ENCODE measurements around the gene NRDC.

NRDC gene

DNA sequence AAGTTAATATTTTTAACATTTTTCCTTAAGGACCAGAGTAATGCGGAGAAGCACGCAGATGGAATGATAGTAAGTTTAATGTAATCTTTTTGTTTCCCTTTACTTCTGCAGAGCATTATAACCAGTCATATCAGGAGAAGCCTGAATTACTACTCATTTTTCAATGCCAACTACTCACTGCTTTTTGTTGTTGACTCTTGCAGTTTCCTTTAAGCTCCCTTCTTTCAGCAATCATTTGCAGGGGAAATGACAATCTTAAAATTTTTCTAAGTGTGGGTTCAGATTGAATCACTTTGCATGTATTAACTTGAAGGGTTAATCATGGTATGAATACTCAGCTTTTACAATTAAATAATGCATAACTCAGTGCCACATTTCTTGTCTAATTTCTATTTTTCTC is 122.2 kb downstream of the NRDC start:
- Histone ChIP-seq H3K4me2 (ENCODE audit: low read depth, low read length, poor library complexity, severe bottlenecking) (no peak overlapping the region), H3K9ac (ENCODE audit: low read length) (no peak overlapping the region), H2AFZ (ENCODE audit: low read depth, low read length, severe bottlenecking) (no peak overlapping the region), H3K9me2 (replicated peaks; ENCODE audit: insufficient read depth, low read length) (no peaks in the 10 kb centered on the region), H3K9me3 (ENCODE audit: insufficient read depth, low read length) (no peaks in the 10 kb centered on the region), H4K20me1 (ENCODE audit: low read depth, low read length) (no peaks in the 10 kb centered on the region), H3K36me3 (ENCODE audit: low read length) (peaks cover 7% of the 10 kb centered on the region; the same call in 1 of the 2 replicates), H3F3A (ENCODE audit: insufficient read depth) (no peaks in the 10 kb centered on the region), H3K27ac (ENCODE audit: low read depth, low read length) (no peak overlapping the region), H3K79me2 (ENCODE audit: insufficient read depth, low read length) (no peaks in the 10 kb centered on the region), H3K4me3 (ENCODE audit: insufficient read depth, low read length, poor library complexity, severe bottlenecking) (no peak overlapping the region), H3K27me3 (ENCODE audit: low read length) (no peaks in the 10 kb centered on the region)
- no peak for TF ChIP-seq EZH2phosphoT487 (conservative IDR thresholded peaks at IDR 0.05; ENCODE audit: low read length)
- TF ChIP-seq, protein P1, sequence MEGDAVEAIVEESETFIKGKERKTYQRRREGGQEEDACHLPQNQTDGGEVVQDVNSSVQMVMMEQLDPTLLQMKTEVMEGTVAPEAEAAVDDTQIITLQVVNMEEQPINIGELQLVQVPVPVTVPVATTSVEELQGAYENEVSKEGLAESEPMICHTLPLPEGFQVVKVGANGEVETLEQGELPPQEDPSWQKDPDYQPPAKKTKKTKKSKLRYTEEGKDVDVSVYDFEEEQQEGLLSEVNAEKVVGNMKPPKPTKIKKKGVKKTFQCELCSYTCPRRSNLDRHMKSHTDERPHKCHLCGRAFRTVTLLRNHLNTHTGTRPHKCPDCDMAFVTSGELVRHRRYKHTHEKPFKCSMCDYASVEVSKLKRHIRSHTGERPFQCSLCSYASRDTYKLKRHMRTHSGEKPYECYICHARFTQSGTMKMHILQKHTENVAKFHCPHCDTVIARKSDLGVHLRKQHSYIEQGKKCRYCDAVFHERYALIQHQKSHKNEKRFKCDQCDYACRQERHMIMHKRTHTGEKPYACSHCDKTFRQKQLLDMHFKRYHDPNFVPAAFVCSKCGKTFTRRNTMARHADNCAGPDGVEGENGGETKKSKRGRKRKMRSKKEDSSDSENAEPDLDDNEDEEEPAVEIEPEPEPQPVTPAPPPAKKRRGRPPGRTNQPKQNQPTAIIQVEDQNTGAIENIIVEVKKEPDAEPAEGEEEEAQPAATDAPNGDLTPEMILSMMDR (IDR thresholded peaks at IDR 0.05; ENCODE audit: insufficient read depth, low read length, poor library complexity, severe bottlenecking) = no peak

DNA sequence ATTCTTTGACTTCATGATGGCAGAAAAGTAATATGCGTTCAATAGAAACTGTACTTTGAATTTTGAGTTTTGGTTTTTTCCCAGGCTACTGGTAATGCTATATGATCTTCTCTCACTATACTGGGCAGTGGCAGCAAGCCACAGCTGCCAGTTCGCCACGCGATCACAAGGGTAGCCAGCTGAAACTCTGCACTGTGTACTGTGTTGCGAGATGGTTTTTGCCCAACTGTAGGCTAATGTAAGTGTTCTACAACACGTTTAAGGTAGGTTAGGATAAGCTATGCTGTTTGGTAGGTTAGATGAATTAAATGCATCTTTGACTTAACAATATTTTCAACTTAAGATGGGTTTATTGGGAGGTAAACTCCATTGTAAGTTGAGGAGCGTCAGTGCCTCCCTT is 123.1 kb downstream of the NRDC start:
- H3K9ac ChIP-seq (ENCODE audit: low read length) = no peak overlapping the region
- H3K36me3 ChIP-seq (ENCODE audit: low read length) = peaks cover 7% of the 10 kb centered on the region; the same call in 1 of the 2 replicates
- H4K20me1 ChIP-seq (ENCODE audit: low read depth, low read length) = no peaks in the 10 kb centered on the region
- no peaks in the 10 kb centered on the region for H3F3A ChIP-seq (ENCODE audit: insufficient read depth)
- no peak for TF ChIP-seq EZH2phosphoT487 (conservative IDR thresholded peaks at IDR 0.05; ENCODE audit: low read length)
- TF ChIP-seq, protein P1 (IDR thresholded peaks at IDR 0.05; ENCODE audit: insufficient read depth, low read length, poor library complexity, severe bottlenecking) = no peak
- H3K4me3 ChIP-seq (ENCODE audit: insufficient read depth, low read length, poor library complexity, severe bottlenecking) = no peak overlapping the region
- no peaks in the 10 kb centered on the region for H3K27me3 ChIP-seq (ENCODE audit: low read length)
- H2AFZ ChIP-seq (ENCODE audit: low read depth, low read length, severe bottlenecking) = no peak overlapping the region
- no peaks in the 10 kb centered on the region for H3K79me2 ChIP-seq (ENCODE audit: insufficient read depth, low read length)
- no peaks in the 10 kb centered on the region for H3K9me3 ChIP-seq (ENCODE audit: insufficient read depth, low read length)
- H3K9me2 ChIP-seq (replicated peaks; ENCODE audit: insufficient read depth, low read length) = no peaks in the 10 kb centered on the region
- H3K4me2 ChIP-seq (ENCODE audit: low read depth, low read length, poor library complexity, severe bottlenecking) = no peak overlapping the region
- H3K27ac ChIP-seq (ENCODE audit: low read depth, low read length) = no peak overlapping the region

DNA sequence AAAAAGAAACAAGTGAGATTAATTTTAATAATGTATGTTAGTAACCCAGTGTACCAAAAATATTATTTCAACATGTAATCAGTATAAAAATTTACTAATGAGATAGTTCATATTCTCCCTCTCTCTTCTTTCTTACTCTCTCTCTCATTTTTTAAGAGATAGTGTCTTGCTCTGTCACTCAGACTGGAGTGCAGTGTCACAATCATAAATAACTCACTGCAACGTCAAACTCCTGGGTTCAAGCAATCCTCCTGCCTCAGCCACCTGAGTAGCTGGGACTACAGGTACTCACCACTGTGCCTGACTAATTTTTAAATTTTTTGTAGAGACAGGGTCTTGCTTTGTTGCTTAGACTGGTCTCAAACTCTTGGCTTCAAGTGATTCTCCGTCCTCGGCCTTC is 123.9 kb downstream of the NRDC start:
- Histone ChIP-seq H3K4me2 (ENCODE audit: low read depth, low read length, poor library complexity, severe bottlenecking) (no peak overlapping the region), H3K9me2 (replicated peaks; ENCODE audit: insufficient read depth, low read length) (no peaks in the 10 kb centered on the region), H3K27ac (ENCODE audit: low read depth, low read length) (no peak overlapping the region), H3K36me3 (ENCODE audit: low read length) (peaks cover 7% of the 10 kb centered on the region; the same call in 1 of the 2 replicates), H3F3A (ENCODE audit: insufficient read depth) (no peaks in the 10 kb centered on the region), H3K79me2 (ENCODE audit: insufficient read depth, low read length) (no peaks in the 10 kb centered on the region), H3K4me3 (ENCODE audit: insufficient read depth, low read length, poor library complexity, severe bottlenecking) (no peak overlapping the region), H3K9ac (ENCODE audit: low read length) (no peak overlapping the region), H3K27me3 (ENCODE audit: low read length) (no peaks in the 10 kb centered on the region), H3K9me3 (ENCODE audit: insufficient read depth, low read length) (no peaks in the 10 kb centered on the region), H2AFZ (ENCODE audit: low read depth, low read length, severe bottlenecking) (no peak overlapping the region), H4K20me1 (ENCODE audit: low read depth, low read length) (no peaks in the 10 kb centered on the region)
- no peak for TF ChIP-seq EZH2phosphoT487 (conservative IDR thresholded peaks at IDR 0.05; ENCODE audit: low read length)
- TF ChIP-seq, protein P1 (IDR thresholded peaks at IDR 0.05; ENCODE audit: insufficient read depth, low read length, poor library complexity, severe bottlenecking) = no peak

All from SU-DHL-6 (cell line).